GM21360 (cell line): Measurements from ENCODE around the gene LMTK2.

Source experiments
- ATAC-seq: cut with Tn5 transposase; IDR thresholded peaks from one replicate; pipeline ENCODE4 v1.9.1; 2021; ENCODE audit warnings: mild to moderate bottlenecking, moderate library complexity; ENCODE audit not compliant: unreplicated experiment

Gene LMTK2

GRCh38 chr7:98233219-98234070, 126.8 kb downstream of the LMTK2 start:
- no peak for ATAC-seq

- ATAC-seq, result no peak
These were observed 127.9 kb downstream of the LMTK2 start for GRCh38 chr7:98234429-98235147.

DNA sequence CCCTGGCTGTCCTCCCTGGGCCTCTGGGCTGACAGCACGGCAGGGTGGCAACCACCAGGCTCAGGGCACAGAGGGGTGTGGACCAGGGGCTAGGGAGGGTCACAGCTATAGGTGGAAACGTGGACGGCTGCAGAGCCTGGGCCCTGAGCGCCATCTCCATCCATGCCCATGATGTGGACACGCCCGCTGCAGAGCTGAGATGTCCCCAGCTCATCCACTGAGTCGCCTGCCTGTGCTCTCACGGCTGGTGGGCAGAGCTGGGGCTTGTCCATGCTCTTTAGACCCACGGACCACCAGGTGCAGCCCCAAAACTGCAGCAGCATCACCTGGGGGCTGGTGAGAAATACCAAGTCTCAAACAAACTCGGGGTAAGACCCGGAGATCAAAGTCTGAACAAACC, 129.2 kb downstream of the LMTK2 start:
- no peak for ATAC-seq

DNA sequence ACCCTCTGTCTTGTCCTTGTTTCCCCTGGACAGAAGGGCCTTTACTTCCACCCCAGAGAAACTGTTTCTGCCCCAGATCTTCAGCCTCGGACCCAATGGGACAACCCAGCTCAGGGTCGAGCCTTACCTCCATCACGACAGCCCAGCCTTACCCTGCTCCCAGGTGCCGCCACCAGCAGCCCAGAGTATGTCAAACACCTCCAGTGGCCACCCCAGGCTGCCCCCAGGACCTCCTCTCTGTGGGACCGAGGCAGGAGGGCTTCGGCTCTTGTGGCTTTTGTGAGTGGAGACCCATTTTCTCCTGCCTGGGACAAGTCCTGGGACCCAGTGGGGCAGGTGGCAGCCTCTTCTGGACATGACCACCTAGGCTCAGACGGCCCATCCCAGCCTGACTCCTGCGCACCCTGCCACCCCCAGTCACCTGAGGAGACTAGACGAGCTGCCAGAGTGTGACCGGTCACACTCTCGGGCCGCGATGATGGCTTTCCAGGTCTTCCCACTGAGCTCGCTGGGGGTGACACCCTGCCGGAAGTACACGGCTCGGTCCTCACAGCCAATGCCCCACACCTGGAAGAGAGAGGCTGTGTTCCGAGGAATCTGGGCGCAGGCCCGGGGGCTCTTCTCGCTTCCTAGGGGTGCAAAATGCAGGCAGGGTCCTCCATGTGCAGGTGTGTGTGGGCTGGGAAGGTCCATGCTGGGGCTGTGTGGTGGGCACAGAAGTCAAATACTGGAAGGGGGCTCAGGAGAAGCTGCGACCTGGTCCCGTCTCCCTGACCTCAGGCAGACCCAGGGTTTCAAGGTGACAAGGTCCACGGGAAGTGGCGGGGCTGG, 129.9 kb downstream of the LMTK2 start:
- ATAC-seq, result no peak

DNA sequence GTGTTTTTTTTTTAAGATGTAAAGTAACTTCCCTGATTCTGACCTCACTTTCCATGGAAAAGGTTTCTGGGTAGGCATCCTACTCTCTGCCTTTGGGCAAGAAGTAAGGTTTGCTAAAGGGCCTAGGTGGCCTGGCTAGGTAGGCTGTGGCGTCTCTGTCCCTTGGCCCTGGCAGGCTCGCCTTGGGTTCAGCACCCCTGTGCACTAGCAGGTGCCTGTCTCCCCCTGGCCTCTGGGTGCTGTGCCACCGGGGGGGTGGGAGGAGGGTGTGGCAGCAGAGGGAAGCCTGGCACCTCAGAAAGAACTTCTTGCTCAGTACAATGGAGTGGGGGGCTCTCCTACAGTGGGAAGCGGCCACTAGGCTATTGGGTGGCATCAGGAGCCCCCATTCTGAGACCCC, 131.4 kb downstream of the LMTK2 start:
- no peak for ATAC-seq

- ATAC-seq, result no peak
These were observed 132.3 kb downstream of the LMTK2 start for GRCh38 chr7:98238976-98239375.

- no peak for ATAC-seq
These were observed 134.5 kb downstream of the LMTK2 start for GRCh38 chr7:98240961-98241673.

DNA sequence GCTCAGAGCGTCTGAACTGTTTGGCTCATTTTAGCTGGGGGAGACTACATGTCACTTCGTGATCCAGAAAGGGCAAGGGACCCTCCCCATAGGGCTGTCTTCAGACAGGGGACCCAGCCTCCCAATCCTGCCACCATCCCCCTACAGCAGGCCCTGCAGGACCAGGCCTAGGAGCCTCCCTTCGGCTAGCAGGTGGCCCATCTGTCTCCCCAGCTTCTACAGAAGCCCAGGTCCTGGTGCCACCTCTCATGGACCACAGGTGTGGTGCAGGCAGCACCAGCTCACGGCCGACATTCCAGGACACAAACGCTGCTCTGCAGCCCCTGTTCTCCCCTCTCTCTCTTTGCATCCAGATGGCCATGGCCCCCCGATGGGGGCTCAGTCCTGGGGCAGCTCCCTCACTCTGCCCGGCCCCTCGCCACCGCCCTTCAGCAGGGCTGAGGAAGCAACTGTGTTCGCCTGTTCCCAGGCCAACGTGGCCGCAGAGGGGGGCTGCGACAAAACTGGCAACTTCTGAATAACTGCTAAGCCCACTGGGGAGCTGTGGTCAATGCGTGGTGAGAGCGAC, 135.1 kb downstream of the LMTK2 start:
- ATAC-seq, result no peak

GRCh38 chr7:98242342-98242741, 135.7 kb downstream of the LMTK2 start:
- no peak for ATAC-seq

- no peak for ATAC-seq
These were observed 136.3 kb downstream of the LMTK2 start for GRCh38 chr7:98242934-98243333.

DNA sequence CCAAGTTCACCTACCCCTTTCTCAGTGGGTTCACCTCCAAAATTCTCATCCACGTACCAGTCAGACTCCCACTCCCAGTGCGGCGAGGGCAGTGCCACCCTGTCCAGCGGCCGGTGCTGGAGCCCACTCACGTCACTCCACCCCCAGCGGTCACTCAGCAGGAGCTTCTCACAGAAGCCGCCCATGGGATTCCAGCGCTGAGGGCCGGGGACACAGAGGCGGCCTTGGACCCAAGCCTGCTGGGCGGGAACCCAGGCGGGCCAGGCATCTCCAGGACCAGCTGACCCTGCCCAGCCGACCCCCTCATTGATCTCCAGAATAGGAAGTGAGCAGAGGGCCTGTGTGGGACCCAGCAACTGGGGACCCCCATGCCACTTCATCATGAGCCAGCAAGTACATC, 138.2 kb downstream of the LMTK2 start:
- no peak for ATAC-seq

- ATAC-seq, result no peak
These were observed 141.5 kb downstream of the LMTK2 start for GRCh38 chr7:98248156-98248555.

DNA sequence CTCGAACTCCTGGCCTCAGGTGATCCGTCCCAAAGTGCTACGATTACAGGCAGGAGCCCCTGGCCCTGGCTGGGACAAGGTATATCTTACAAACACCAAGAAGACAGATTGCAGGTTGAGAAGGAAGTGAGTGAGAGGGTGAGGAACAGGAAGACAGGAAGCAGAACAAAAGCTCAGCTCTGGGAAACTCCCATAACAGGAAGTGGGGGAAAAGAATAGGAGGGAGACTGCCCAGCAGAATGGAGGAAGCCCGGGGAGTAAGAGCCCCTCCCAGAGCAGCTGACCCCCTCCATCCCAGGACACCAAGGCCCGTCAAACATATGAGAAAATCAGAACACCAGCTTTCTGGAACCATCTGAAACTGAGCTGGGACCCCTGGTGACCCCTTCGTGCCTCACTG, 142.4 kb downstream of the LMTK2 start:
- no peak for ATAC-seq

DNA sequence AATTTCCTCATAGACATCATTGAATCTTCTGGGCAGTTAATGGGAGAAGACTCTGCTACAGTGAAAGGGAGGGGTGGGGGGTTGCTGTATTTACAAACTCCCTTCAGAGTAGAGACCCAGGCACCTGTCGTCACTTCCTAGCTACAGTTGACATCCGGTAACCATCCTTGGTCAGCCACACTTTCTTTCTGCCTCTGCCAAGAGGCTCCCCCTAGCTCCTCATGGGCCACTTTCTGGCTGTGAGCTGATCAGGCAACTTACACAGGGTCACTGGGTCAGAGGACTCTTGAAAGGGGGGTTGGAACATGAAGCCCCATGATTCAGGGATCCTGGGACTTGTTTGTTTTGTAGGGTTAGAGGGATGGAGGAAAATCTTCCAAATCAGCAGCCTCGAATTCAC, 144.1 kb downstream of the LMTK2 start:
- ATAC-seq, result no peak

DNA sequence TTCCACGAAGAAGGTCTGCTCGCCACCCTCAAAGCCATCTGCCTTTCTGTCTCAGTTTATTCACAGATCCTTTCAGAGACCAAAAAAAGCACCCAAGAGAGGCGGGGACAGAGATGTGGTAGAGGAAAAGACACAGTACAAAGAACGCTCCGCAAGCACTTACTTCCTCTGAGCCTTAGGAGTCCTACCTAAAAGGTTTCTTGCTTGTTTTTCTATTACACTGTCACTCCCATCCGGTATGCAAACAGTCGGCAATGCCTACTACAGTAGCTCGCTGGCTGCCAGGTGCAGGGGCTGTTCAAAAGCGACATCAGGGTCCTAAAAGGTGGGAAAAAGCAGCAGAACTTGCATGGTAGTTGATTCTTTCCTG, 144.6 kb downstream of the LMTK2 start:
- peak; percentile 22 for ATAC-seq

DNA sequence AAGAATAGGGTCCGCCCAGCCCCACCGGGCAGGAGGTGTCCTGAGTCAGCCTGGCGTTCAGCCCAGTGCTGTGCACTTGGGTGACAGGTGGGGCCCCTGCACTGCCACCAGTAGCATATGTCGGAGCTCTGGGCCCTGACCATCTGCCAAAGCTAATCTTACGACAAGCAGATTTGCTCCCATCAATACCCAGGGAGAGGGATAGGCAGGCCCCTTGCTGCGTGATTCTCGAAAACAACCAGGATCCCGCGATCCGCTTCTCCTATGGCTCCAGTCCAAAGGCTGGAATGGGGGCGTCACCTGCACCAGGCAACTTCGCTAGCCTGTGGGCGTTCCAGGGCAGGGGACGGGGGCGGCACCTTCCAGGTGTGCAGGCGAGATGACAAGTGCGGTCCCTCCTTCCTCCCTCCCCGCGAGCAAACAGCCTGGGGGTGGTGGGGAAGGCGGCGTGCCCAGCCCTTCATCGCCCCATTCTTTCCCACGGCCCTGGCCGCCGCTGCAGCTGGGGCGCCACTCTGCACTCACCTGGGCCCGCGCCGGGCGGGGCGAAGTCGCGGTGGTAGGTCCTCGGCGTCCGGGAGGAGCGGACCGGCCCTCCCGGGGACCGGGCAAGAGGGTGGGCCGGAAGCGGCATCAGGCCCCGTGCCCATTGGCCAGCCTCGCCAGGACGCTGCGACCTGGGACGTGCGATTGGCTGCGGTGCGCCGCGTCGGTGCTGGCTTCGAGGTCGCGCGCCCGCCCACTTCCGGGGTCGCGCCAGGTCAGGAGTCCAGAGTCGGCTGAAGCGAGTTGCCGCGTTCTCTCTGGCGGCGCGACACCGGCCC, 145.2 kb downstream of the LMTK2 start, which contains the start of gene TECPR1:
Gene TECPR1, minus strand, starts transcription at position 632 of the 824 bp plus-strand sequence. CDS start 6,086 bp downstream, outside the sequence.
- ATAC-seq, result peak; percentile 95

DNA sequence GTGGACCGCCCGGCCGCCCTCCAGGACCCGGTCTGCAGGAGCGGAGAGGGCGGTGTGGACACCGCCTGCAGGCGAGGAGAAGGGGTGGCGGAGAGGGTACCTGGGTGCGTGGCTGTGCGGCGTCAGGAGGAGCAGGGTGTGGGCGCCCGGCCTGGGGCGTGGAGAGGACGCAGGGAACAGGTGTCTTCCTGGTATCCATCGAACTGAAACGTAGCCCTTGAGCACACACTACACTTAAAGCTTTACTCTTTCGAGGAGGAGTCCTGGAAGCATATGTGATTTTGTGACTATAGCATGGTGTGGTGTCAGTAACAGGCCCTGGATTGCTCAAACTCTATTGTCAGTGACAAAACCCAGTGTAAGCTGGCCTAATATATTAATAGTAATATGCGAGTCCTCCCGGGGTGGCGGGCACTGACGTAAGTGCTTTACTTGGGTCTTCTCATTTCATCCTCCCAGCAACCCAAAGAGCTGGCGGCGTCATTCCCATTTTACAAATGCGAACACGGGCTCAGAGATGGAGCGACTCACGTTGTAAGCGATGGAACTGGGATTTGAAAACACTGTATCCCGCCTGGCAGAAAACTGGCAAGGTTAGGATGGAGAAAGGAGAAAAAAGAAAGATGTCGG, 145.9 kb downstream of the LMTK2 start:
- ATAC-seq, result no peak

DNA sequence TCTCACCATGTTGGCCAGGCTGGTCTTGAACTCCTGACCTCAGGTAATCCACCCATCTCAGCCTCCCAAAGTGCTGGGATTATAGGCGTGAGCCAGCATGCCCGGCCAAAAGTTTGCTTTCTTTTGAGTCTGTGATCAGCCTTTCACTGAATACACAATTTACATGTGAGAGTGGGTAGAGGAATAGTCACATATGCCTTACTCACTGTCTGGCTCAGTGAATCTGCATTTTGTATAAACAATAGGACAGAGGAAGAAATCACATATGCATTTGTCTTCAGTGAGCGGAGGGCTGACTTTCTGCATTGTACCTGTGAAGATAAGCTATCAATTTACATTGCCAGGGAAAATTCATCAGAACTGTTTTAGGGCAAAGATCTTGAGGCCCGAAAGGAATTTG, 147.9 kb downstream of the LMTK2 start:
- ATAC-seq, result no peak
